ENCODE measurements around the gene MLH3.

The MLH3 gene

GRCh38 chr14:75091251-75091650 is 40.0 kb upstream of the MLH3 start:
- ATAC-seq (ENCODE audit: insufficient read depth, low read depth) (no peak), DNase-seq (no peak)
- Histone ChIP-seq H3K79me2 (ENCODE audit: insufficient read depth, low read length) (no peaks in the 10 kb centered on the region), H2AFZ (ENCODE audit: low read depth, low read length) (no peak overlapping the region), H3K4me1 (ENCODE audit: insufficient read depth, low read length) (no peaks in the 10 kb centered on the region), H3K27ac (ENCODE audit: low read length) (no peak overlapping the region), H3K4me2 (ENCODE audit: insufficient read depth, low read length) (no peak overlapping the region), H3K9ac (ENCODE audit: low read depth, low read length) (no peak overlapping the region), H3K4me3 (ENCODE audit: low read depth in 1 of 2, low read length in 2 of 2) (no peak overlapping the region), H4K20me1 (ENCODE audit: insufficient read depth, low read length) (no peaks in the 10 kb centered on the region), H3K27me3 (ENCODE audit: insufficient read depth, low read length, poor library complexity) (no peaks in the 10 kb centered on the region), H3K36me3 (ENCODE audit: insufficient read depth, low read length) (peaks cover 74% of the 10 kb centered on the region), H3K9me3 (ENCODE audit: insufficient read depth, low read length, severe bottlenecking) (no peaks in the 10 kb centered on the region)
- TF ChIP-seq CTCF (IDR thresholded peaks at IDR 0.05; ENCODE audit: borderline replicate concordance, extremely low read depth, low read length, poor library complexity, severe bottlenecking) = no peak
- TF ChIP-seq EZH2 (IDR thresholded peaks at IDR 0.05; ENCODE audit: borderline replicate concordance, low read depth, low read length, severe bottlenecking) = no peak

GRCh38 chr14:75090353-75090752 is 39.1 kb upstream of the MLH3 start:
- ATAC-seq (ENCODE audit: insufficient read depth, low read depth) (no peak), DNase-seq (no peak)
- peaks cover 73% of the 10 kb centered on the region for H3K36me3 ChIP-seq (ENCODE audit: insufficient read depth, low read length)
- H3K4me2 ChIP-seq (ENCODE audit: insufficient read depth, low read length) = no peak overlapping the region
- no peak overlapping the region for H3K9ac ChIP-seq (ENCODE audit: low read depth, low read length)
- TF ChIP-seq EZH2 (IDR thresholded peaks at IDR 0.05; ENCODE audit: borderline replicate concordance, low read depth, low read length, severe bottlenecking) (no peak), CTCF (IDR thresholded peaks at IDR 0.05; ENCODE audit: borderline replicate concordance, extremely low read depth, low read length, poor library complexity, severe bottlenecking) (no peak)
- no peaks in the 10 kb centered on the region for H3K9me3 ChIP-seq (ENCODE audit: insufficient read depth, low read length, severe bottlenecking)
- H3K79me2 ChIP-seq (ENCODE audit: insufficient read depth, low read length) = no peaks in the 10 kb centered on the region
- no peak overlapping the region for H3K4me3 ChIP-seq (ENCODE audit: low read depth in 1 of 2, low read length in 2 of 2)
- no peaks in the 10 kb centered on the region for H3K27me3 ChIP-seq (ENCODE audit: insufficient read depth, low read length, poor library complexity)
- H3K4me1 ChIP-seq (ENCODE audit: insufficient read depth, low read length) = no peaks in the 10 kb centered on the region
- no peak overlapping the region for H3K27ac ChIP-seq (ENCODE audit: low read length)
- H2AFZ ChIP-seq (ENCODE audit: low read depth, low read length) = no peak overlapping the region
- H4K20me1 ChIP-seq (ENCODE audit: insufficient read depth, low read length) = no peaks in the 10 kb centered on the region

- H4K20me1 ChIP-seq (ENCODE audit: insufficient read depth, low read length) = no peaks in the 10 kb centered on the region
- DNase-seq (peak; percentile 45), ATAC-seq (ENCODE audit: insufficient read depth, low read depth) (peak; percentile 79)
- H3K4me1 ChIP-seq (ENCODE audit: insufficient read depth, low read length) = no peaks in the 10 kb centered on the region
- no peak overlapping the region for H3K27ac ChIP-seq (ENCODE audit: low read length)
- no peak overlapping the region for H3K4me2 ChIP-seq (ENCODE audit: insufficient read depth, low read length)
- peaks cover 74% of the 10 kb centered on the region for H3K36me3 ChIP-seq (ENCODE audit: insufficient read depth, low read length)
- TF ChIP-seq EZH2 (IDR thresholded peaks at IDR 0.05; ENCODE audit: borderline replicate concordance, low read depth, low read length, severe bottlenecking) (no peak), CTCF (IDR thresholded peaks at IDR 0.05; ENCODE audit: borderline replicate concordance, extremely low read depth, low read length, poor library complexity, severe bottlenecking) (peak; percentile 80)
- H3K4me3 ChIP-seq (ENCODE audit: low read depth in 1 of 2, low read length in 2 of 2) = no peak overlapping the region
- H3K9ac ChIP-seq (ENCODE audit: low read depth, low read length) = no peak overlapping the region
- H3K79me2 ChIP-seq (ENCODE audit: insufficient read depth, low read length) = no peaks in the 10 kb centered on the region
- no peak overlapping the region for H2AFZ ChIP-seq (ENCODE audit: low read depth, low read length)
- no peaks in the 10 kb centered on the region for H3K9me3 ChIP-seq (ENCODE audit: insufficient read depth, low read length, severe bottlenecking)
- no peaks in the 10 kb centered on the region for H3K27me3 ChIP-seq (ENCODE audit: insufficient read depth, low read length, poor library complexity)
Observed at GRCh38 chr14:75088566-75089373, 37.5 kb upstream of the MLH3 start.
